ENCODE measurements around the gene SLC66A2.

SLC66A2 gene

GRCh38 chr18:79919089-79919488, 32.4 kb downstream of the SLC66A2 start:
- no peak for DNase-seq (ENCODE audit: low read depth in 2 of 2)

- no peak for DNase-seq (ENCODE audit: low read depth in 2 of 2)
Measured at GRCh38 chr18:79918615-79919011, 32.8 kb downstream of the SLC66A2 start.

GRCh38 chr18:79917853-79918614, 33.4 kb downstream of the SLC66A2 start:
- DNase-seq (ENCODE audit: low read depth in 2 of 2) = no peak

- DNase-seq (ENCODE audit: low read depth in 2 of 2) = no peak
Measured at GRCh38 chr18:79917169-79917852, 34.1 kb downstream of the SLC66A2 start.

GRCh38 chr18:79916546-79917168, 34.8 kb downstream of the SLC66A2 start:
- DNase-seq (ENCODE audit: low read depth in 2 of 2) = no peak

- DNase-seq (ENCODE audit: low read depth in 2 of 2) = no peak
Measured at GRCh38 chr18:79916128-79916494, 35.3 kb downstream of the SLC66A2 start.

- no peak for DNase-seq (ENCODE audit: low read depth in 2 of 2)
Measured at GRCh38 chr18:79915161-79916127, 36.0 kb downstream of the SLC66A2 start.

- DNase-seq (ENCODE audit: low read depth in 2 of 2) = no peak
Measured at GRCh38 chr18:79914614-79915160, 36.8 kb downstream of the SLC66A2 start.

- no peak for DNase-seq (ENCODE audit: low read depth in 2 of 2)
Measured at GRCh38 chr18:79912994-79913831, 38.2 kb downstream of the SLC66A2 start.

GRCh38 chr18:79912409-79912991, 39.0 kb downstream of the SLC66A2 start:
- peak in 1 of 2 donors; percentile 11 for DNase-seq (ENCODE audit: low read depth in 2 of 2)

- DNase-seq (ENCODE audit: low read depth in 2 of 2) = no peak
Measured at GRCh38 chr18:79911344-79912270, 39.8 kb downstream of the SLC66A2 start.

- no peak for DNase-seq (ENCODE audit: low read depth in 2 of 2)
Measured at GRCh38 chr18:79910563-79911343, 40.7 kb downstream of the SLC66A2 start.

GRCh38 chr18:79906706-79907105, 44.7 kb downstream of the SLC66A2 start:
- no peak for DNase-seq (ENCODE audit: low read depth in 2 of 2)

- DNase-seq (ENCODE audit: low read depth in 2 of 2) = no peak
Measured at GRCh38 chr18:79905993-79906392, 45.5 kb downstream of the SLC66A2 start.

- DNase-seq (ENCODE audit: low read depth in 2 of 2) = no peak
Measured at GRCh38 chr18:79905389-79905911, 46.0 kb downstream of the SLC66A2 start.

GRCh38 chr18:79904357-79905147, 46.9 kb downstream of the SLC66A2 start:
- DNase-seq (ENCODE audit: low read depth in 2 of 2) = no peak

GRCh38 chr18:79903787-79904356, 47.6 kb downstream of the SLC66A2 start:
- DNase-seq (ENCODE audit: low read depth in 2 of 2) = no peak

Data from stimulated activated CD8-positive, alpha-beta memory T cell treated with anti-CD3 and anti-CD28 coated beads, Interleukin-2, amount 100 ng/mL, for 1 hour (primary cell).